ENCODE data around the gene CMTM6.
A peak's percentile ranks its signal among the peaks of the same experiment; 100 is the strongest.

CMTM6 gene

GRCh38 chr3:32440611-32441350 is 61.9 kb downstream of the CMTM6 start:
- DNase-seq, result peak; percentile 36

DNA sequence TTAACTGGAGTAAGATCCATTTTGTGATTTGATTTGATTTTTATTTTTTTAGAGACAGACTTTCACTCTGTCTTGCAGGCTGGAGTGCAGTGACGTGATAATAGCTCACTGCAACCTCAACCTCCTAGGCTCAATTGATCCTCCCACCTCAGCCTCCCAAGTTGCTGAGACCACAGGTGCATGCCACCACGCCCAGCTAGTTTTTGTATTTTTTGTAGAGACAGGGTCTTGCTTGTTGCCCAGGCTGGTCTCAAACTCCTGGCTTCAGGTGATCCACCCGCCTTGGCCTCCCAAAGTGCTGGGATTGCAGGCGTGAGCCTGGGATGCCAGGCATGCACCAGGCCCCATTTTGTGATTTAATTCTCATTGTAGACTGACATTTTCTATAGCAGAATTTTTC is 63.2 kb downstream of the CMTM6 start:
- peak; percentile 2 for DNase-seq

GRCh38 chr3:32438596-32439344 is 63.9 kb downstream of the CMTM6 start:
- DNase-seq, result peak; percentile 63

DNA sequence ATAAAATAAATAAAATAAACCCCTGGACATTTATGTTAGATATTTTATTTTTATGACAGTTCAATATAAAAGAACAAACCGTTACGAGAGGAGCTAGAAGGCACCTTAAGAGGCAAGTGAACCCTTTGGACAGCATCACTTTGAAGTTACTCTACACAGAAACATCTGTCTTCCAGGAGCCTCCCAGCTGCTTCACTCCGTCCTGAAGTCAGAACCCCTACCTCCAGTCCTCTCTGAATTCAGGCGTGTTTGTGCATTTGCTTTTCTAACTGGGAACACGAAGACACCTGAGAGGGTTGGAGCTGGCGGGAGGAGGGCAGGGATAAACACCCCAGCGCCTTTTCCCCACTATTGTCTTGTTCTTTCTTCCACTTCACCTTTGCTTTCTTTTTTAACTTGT is 64.8 kb downstream of the CMTM6 start:
- DNase-seq, result peak; percentile 48

GRCh38 chr3:32436816-32437189 is 65.8 kb downstream of the CMTM6 start:
- DNase-seq, result no peak

DNA sequence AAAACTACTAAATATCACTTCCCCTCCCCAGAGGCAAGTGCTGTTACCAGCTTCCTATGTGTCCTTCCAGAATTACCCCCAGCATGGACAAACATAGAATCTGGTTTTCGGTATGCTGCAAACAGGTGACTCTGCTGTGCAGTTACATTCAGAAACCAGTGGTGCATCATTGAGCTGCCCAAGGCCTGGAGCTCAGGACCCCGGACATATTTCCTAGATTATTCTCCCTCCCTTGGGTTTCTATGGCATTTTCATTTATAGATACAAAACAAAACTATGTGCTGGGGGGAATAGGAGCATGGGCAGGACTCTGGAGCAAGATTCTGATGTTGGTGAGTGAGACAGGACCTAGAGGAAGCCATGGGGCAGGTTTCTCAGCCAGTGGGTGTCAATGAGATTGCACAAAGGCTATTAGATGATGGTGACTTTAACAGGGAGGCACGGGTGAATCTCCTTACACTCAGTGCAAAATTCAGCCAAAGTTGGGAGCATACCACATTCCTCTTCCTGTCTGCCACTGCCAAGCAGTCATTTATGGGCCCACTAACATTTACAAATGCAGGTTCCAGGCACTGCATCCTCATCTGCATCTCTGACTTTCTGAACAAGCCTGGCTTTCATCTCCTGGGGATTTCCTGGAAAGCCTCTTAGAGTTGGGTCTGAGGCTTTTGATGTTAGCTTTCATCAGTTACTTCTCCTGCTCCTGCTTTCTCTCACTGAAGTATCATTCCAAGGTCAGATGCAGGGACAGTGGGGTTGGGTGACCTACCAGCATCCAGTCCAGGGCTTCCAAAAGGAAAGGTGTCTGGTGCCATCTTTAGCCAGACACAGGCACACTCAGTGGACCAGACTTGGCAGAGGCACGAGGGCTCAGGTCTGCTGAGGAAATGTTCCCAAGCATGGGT is 66.5 kb downstream of the CMTM6 start:
- DNase-seq, result peak; percentile 69

DNA sequence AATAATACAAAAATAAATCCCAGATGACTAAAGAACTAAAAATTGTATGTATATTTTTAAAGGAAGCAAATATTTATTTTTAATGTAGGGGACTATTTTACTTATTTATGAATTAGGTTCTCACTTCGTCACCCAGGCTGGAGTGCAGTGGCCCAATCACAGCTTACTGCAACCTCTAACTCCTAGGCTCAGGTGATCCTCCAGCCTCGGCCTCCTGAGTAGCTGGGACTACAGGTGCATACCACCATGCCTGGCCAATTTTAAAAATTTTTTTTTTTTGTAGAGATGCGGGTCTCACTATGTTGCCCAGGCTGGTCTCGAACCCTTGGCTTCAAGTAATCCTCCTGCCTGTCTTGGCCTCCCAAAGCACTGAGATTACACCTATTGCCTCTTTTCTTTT is 68.4 kb downstream of the CMTM6 start:
- DNase-seq, result peak; percentile 9

DNA sequence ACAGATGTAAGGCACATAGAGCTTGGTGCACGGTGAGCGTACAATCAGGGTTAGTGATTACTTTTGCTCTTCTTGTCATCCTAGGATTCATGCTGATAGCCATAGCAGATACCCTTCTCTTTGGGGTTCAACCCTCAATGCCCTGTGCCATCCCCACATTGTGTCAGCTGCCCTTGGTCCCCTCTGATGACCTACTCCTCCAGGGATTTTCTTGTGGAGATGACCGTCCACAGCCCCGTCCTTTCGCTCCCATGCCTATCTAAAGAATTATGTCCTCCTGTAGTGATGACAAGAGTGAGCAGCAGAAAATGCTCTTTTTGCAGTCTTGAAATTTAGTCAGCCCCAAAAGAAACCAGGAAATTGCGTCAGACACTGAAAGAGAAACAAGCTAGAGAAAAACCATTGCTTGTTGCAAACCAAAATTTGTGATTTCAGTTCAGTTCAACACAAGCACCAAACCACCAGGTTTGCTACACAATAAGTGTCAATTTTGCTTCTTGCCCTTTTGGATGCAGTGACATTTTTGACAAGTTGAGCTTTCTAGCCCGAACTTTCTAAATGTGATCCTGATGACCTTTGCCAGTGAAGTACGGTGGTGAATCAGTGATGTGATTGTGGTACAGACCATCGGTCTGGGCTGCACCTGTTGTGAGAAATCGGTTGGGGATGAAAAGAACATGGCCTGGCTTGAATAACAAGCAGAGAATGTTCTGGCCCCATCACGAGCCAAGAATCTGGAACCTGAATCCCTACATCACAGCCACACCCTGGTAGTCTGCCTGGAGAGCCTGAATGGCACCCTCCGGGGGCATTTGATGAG is 69.7 kb downstream of the CMTM6 start:
- peak; percentile 43 for DNase-seq

DNA sequence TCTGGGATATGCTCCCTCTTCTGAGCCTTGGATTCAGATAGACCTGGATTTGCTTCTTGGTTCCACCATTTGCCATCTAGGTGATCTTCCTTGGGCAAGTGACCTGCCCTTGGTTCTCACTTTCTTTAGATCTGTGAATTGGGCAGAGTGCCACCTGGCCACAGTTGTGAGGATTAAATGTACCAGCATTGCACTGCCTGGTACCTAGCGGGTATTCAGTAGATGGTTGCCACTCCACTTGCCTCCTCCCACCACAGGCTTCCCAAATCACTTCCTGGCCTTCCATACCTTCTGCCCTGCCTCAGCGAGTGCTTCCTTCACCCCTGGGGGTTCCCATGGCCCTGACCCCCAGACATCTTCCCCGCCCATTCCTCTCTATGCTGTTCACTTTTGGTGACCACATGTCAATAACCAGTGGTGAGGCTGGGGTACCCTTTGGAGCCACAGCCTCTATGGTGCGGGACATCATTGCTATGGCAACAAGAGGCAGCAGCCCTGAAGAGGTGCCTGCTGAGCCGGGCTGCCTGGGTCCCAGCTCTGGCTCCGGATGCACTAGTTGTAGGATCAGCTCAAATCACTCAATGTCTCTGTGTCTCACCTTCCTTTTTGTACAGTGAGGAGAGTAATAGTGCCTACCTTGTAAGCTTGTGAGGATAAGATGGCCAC is 70.5 kb downstream of the CMTM6 start:
- DNase-seq, result peak; percentile 18

DNA sequence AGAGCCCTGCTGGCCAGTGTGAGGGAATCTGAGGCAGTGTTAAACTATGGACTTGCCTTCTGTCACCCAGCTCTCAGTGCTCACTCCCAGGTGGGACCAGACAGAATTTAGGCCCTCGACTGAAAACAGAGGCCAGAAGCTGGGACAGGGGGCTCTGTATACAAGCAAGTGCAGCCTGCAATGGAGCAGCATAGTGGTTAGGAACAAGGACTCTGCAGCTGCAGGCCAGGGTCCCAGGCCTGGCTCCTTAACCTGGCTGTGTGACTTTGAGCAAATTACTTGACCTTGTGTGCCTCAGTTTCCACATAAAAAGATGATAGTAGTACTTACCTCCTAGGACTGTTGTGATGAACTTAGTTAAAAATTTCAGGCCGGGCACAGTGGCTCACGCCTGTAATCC is 71.2 kb downstream of the CMTM6 start:
- DNase-seq, result peak; percentile 28

All from islet precursor cell (in vitro differentiated cells).